ENCODE data around the gene ATP8A2. TPM values are rescaled to one million over a fixed set of nuclear protein-coding genes. Genes with fewer than 3 reads are reported as not detected.

Gene ATP8A2
- total and polyA plus RNA-seq, 4 donors: 0.31 to 2.7 (median 1.1) TPM

- H3K4me1 ChIP-seq (ENCODE audit: control insufficient read depth in 5 of 5, insufficient read depth in 5 of 5, low read length in 5 of 5): peaks cover 0 to 13% (median 5%) of the 10 kb centered on the region in 5 donors
- H3K27ac ChIP-seq (ENCODE audit: low read depth in 1 of 2, low read length in 1 of 2): no peak overlapping the region
- H3K9ac ChIP-seq (ENCODE audit: insufficient read depth in 1 of 2, low read length in 2 of 2): no peak overlapping the region
- H3K36me3 ChIP-seq (ENCODE audit: control insufficient read depth in 4 of 4, insufficient read depth in 4 of 4, low read length in 4 of 4): no peaks in the 10 kb centered on the region
- peak; percentile 39 to 54 (median 52) for DNase-seq
- H3K9me3 ChIP-seq (ENCODE audit: control insufficient read depth in 4 of 4, insufficient read depth in 3 of 4, low read length in 3 of 4): peaks cover 0 to 2% (median 0%) of the 10 kb centered on the region in 4 donors
- WGBS, 2 donors: 73 to 75% methylated on average over 2 of the region's 2 CpGs
- no peak for TF ChIP-seq CTCF (IDR thresholded peaks at IDR 0.05; ENCODE audit: control extremely low read depth, extremely low read depth)
- ATAC-seq (ENCODE audit: insufficient read depth, low FRiP score): no peak
- no peak overlapping the region for H3K4me3 ChIP-seq
- no peaks in the 10 kb centered on the region for H3K27me3 ChIP-seq (ENCODE audit: control insufficient read depth in 3 of 3, insufficient read depth in 3 of 3, low read length in 2 of 3)
Observed at GRCh38 chr13:25927932-25928331, 556.2 kb downstream of the ATP8A2 start.

- ATAC-seq (ENCODE audit: insufficient read depth, low FRiP score) (no peak), DNase-seq (no peak)
- WGBS, 2 donors: 84 to 95% methylated on average over 12 of the region's 12 CpGs
- Histone ChIP-seq H3K4me1 (ENCODE audit: control insufficient read depth in 5 of 5, insufficient read depth in 5 of 5, low read length in 5 of 5) (peaks cover 0 to 13% (median 5%) of the 10 kb centered on the region in 5 donors), H3K9ac (ENCODE audit: insufficient read depth in 1 of 2, low read length in 2 of 2) (no peak overlapping the region), H3K27ac (ENCODE audit: low read depth in 1 of 2, low read length in 1 of 2) (no peak overlapping the region), H3K36me3 (ENCODE audit: control insufficient read depth in 4 of 4, insufficient read depth in 4 of 4, low read length in 4 of 4) (no peaks in the 10 kb centered on the region), H3K9me3 (ENCODE audit: control insufficient read depth in 4 of 4, insufficient read depth in 3 of 4, low read length in 3 of 4) (peaks cover 0 to 2% (median 0%) of the 10 kb centered on the region in 4 donors), H3K4me3 (no peak overlapping the region), H3K27me3 (ENCODE audit: control insufficient read depth in 3 of 3, insufficient read depth in 3 of 3, low read length in 2 of 3) (no peaks in the 10 kb centered on the region)
- no peak for TF ChIP-seq CTCF (IDR thresholded peaks at IDR 0.05; ENCODE audit: control extremely low read depth, extremely low read depth)
Observed at GRCh38 chr13:25928941-25929505, 557.2 kb downstream of the ATP8A2 start.

- H3K4me3 ChIP-seq: no peak overlapping the region
- 77 to 82% methylated on average over 7 of the region's 7 CpGs for WGBS, 2 donors
- no peak for ATAC-seq (ENCODE audit: insufficient read depth, low FRiP score)
- no peak overlapping the region for H3K9ac ChIP-seq (ENCODE audit: insufficient read depth in 1 of 2, low read length in 2 of 2)
- no peak for DNase-seq
- H3K9me3 ChIP-seq (ENCODE audit: control insufficient read depth in 4 of 4, insufficient read depth in 3 of 4, low read length in 3 of 4): peaks cover 0 to 2% (median 0%) of the 10 kb centered on the region in 4 donors
- no peak for TF ChIP-seq CTCF (IDR thresholded peaks at IDR 0.05; ENCODE audit: control extremely low read depth, extremely low read depth)
- H3K4me1 ChIP-seq (ENCODE audit: control insufficient read depth in 5 of 5, insufficient read depth in 5 of 5, low read length in 5 of 5): peaks cover 0 to 13% (median 5%) of the 10 kb centered on the region in 5 donors
- no peaks in the 10 kb centered on the region for H3K36me3 ChIP-seq (ENCODE audit: control insufficient read depth in 4 of 4, insufficient read depth in 4 of 4, low read length in 4 of 4)
- H3K27me3 ChIP-seq (ENCODE audit: control insufficient read depth in 3 of 3, insufficient read depth in 3 of 3, low read length in 2 of 3): no peaks in the 10 kb centered on the region
- no peak overlapping the region for H3K27ac ChIP-seq (ENCODE audit: low read depth in 1 of 2, low read length in 1 of 2)
Observed at GRCh38 chr13:25929816-25930215, 558.0 kb downstream of the ATP8A2 start.

GRCh38 chr13:25930653-25931052 lies 558.9 kb downstream of the ATP8A2 start:
- H3K4me3 ChIP-seq: no peak overlapping the region
- DNase-seq: no peak
- H3K9me3 ChIP-seq (ENCODE audit: control insufficient read depth in 4 of 4, insufficient read depth in 3 of 4, low read length in 3 of 4): peaks cover 0 to 2% (median 0%) of the 10 kb centered on the region in 4 donors

More at GRCh38 chr13:25930653-25931052, 558.9 kb downstream of the ATP8A2 start:
- Histone ChIP-seq H3K36me3 (ENCODE audit: control insufficient read depth in 4 of 4, insufficient read depth in 4 of 4, low read length in 4 of 4) (no peaks in the 10 kb centered on the region), H3K27me3 (ENCODE audit: control insufficient read depth in 3 of 3, insufficient read depth in 3 of 3, low read length in 2 of 3) (no peaks in the 10 kb centered on the region), H3K27ac (ENCODE audit: low read depth in 1 of 2, low read length in 1 of 2) (no peak overlapping the region), H3K9ac (ENCODE audit: insufficient read depth in 1 of 2, low read length in 2 of 2) (no peak overlapping the region), H3K4me1 (ENCODE audit: control insufficient read depth in 5 of 5, insufficient read depth in 5 of 5, low read length in 5 of 5) (peaks cover 0 to 13% (median 5%) of the 10 kb centered on the region in 5 donors)
- TF ChIP-seq CTCF (IDR thresholded peaks at IDR 0.05; ENCODE audit: control extremely low read depth, extremely low read depth): no peak
- WGBS, 2 donors: 56 to 77% methylated on average over 6 of the region's 6 CpGs
- ATAC-seq (ENCODE audit: insufficient read depth, low FRiP score): no peak
